Endometrial microvascular endothelial cells (primary cell): ENCODE data around the gene ZNF575. TPM values are rescaled to one million over a fixed set of nuclear protein-coding genes. Genes with fewer than 3 reads are reported as not detected.
"Not testable (repeated sequence)": the region's sequence is repeated elsewhere in the genome, so short reads cannot be mapped to it uniquely, and the experiment has no call there.

Source experiments
- in situ Hi-C: cut with HindIII; loops from 2 replicates; pipeline ENCODE4 v1.10.0; 2017; ENCODE audit warnings: low sequenced_read_pairs, low pct_unique_long_range_greater_than_20kb; ENCODE audit errors: inconsistent ontology term
- total RNA-seq: library from RNA; depleted of rRNA; stranded (reverse); fragments of >200 nt; gene quantifications from one replicate; pipeline ENCODE4 v1.2.3, GENCODE V29; 2015; ENCODE audit errors: inconsistent ontology term

Gene ZNF575
- total RNA-seq, 1 donor from 2014 or later, result not detected

DNA sequence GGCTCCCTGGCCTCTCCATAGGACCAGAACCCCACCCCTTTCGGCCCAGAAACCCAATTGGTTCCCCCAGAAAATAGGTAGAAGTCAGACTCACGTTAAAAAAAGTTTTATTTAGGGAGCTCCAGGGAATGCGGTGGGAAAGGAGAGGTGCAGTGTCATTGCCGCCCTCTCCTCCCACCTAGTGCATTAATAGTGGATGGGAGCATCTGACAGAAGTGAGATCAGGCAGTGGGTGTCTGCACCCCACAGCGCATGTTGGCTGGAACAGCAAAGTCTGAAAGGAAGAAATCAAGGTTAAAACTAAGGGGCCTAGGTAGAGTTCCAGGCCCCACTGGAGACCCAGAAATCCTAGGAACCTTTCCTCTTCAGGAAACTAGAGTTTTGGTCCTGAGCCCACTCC lies 26.4 kb upstream of the ZNF575 start:
- in situ Hi-C loops, result no loop called here

GRCh38 chr19:43507880-43508279 lies 25.1 kb upstream of the ZNF575 start:
- in situ Hi-C loops, result no loop called here

DNA sequence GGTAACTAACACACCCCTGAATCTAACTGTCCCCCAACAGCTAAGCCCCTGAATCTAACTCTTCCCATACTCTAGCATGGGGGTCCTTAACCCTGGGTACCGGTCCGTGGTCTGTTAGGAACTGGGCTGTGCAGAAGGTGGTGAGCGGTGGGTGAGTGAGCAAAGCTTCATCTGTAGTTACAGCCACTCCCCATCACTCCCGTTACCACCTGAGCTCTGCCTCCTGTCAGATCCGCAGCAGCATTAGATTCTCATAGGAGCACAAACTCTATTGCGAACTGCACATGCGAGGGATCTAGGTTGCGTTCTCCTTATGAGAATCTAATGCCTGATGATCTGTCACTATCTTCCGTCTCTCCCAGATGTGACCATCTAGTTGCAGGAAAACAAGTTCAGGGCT lies 22.3 kb upstream of the ZNF575 start:
- in situ Hi-C loops, result no loop called here

- in situ Hi-C loops, result no loop called here
Measured at GRCh38 chr19:43511324-43511723, 21.7 kb upstream of the ZNF575 start.

GRCh38 chr19:43512399-43512798 lies 20.6 kb upstream of the ZNF575 start:
- in situ Hi-C loops, result not testable (repeated sequence)

GRCh38 chr19:43518051-43518450 lies 14.9 kb upstream of the ZNF575 start:
- in situ Hi-C loops, result no loop called here

GRCh38 chr19:43519436-43520088 lies 13.4 kb upstream of the ZNF575 start:
- in situ Hi-C loops, result no loop called here

- in situ Hi-C loops, result no loop called here
Measured at GRCh38 chr19:43522929-43523328, 10.1 kb upstream of the ZNF575 start.

GRCh38 chr19:43523696-43524095 lies 9.3 kb upstream of the ZNF575 start:
- in situ Hi-C loops, result not testable (repeated sequence)

DNA sequence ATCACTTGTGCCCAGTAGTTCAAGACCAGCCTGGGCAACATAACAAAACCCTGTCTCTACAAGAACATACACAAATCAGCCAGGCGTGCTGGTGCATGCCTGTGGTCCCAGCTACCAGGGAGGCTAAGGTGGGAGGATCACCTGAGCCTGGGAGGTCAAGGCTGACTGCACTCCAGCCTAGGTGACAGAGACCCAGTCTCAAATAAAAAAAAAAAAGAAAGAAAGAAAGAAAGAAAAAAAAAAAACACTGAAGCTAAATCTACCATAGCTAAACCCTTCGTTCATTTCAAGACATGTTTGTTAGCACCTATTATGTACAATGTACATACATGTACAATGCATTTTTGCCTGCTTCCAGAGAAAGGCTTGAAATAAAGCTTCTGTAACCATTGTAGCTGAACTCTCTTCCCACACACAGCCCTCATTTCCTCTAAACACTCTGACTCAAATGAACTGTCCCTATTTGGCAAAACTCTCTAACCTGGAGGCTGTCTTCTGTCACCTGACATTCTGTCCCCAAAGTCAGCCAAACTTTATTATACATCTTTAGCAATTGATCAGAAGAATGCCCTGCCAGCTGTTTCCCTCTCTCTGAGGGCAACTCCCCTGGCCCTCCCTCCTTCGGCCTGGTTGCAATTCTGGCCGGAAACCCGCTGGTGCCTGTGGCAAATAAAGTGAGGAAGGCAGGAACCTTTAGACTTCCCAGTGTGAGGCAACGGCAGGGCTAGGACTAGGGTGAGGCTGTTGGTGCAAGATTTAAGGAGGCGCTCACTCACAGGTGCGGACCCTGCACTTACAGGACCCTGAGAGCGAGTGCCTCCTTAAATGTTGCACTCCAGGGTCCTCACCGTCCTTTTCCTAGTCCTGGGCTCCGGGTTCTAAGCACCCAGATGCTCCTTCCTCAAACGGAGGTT lies 7.8 kb upstream of the ZNF575 start:
- in situ Hi-C loops, result no loop called here

GRCh38 chr19:43525836-43526771 lies 6.9 kb upstream of the ZNF575 start:
- in situ Hi-C loops, result no loop called here

- in situ Hi-C loops, result no loop called here
Measured at GRCh38 chr19:43526884-43527859, 5.8 kb upstream of the ZNF575 start, which contains the start of gene ETHE1. ETHE1 (minus strand) TSS chr19:43527201; CDS start chr19:43527177, 24 bp downstream.

- in situ Hi-C loops, result no loop called here
Measured at GRCh38 chr19:43527860-43528622, 4.9 kb upstream of the ZNF575 start.

DNA sequence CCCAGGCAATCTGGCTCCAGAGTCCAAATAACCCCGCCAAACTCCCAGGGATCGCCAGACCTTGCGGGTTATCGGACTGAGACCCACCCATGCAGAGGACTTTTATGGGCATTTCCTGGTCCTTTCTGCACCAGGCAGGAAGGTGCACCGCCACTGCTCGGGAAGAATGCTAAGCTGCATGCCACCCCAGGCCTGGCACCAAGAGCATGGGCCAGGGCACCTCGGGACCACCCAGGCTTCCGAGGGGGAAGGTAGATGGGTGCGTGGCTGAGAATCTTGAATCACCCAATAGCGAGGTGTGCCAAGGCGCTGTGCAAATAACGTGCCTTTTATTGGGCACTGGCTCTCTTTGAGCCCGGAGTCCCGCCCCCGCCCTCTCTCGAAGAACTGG lies 422 bp upstream of the ZNF575 start:
- in situ Hi-C loops, result no loop called here

DNA sequence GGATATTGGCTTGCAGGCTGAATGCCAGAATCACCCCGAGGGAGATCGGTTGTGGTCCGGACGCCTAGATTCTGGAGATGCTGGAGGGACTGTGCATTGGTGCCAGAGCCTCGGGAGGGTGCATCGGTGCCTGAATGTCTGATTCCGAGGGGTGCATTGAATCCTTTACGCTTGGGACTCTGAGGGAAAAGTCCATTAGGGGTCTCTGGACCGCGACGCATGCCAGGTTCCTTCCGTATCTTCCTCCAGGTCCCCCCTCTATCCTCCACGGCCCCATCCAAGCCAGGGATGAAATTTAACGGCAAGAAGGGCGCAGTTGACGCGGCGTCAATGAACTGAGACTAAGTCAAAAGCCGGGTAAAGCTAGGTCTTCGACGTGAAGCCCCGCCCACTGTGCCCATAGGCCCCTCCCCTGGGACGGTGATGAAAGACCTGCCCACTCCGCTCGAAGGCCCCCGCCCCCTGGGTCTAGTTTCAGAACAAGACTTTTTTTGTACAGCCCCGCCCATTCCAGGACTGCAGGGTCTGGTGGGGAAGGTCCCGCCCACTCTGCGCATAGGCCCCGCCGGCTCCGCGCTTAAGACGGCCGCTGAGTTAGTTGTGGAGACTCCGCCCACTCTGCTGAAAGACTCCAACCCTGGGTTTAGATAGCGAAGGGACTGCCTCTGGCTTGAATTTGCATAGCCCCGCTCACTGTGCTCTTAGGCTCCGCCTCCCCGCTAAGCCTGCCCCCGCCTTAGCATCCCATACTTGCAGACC lies 737 bp downstream of the ZNF575 start:
- in situ Hi-C loops, result no loop called here

GRCh38 chr19:43534305-43534815 lies 1.4 kb downstream of the ZNF575 start:
- in situ Hi-C loops, result no loop called here
